Adrenal gland (tissue), 12 donors: ENCODE results near the gene GNG8. TPM values are rescaled to one million over a fixed set of nuclear protein-coding genes. Genes with fewer than 3 reads are reported as not detected.

ENCODE experiments used
- DNase-seq, 7 donors: peaks; one replicate each; pipeline ENCODE4 v3.0.0-alpha.2; 2019 to 2020
- H3K27ac ChIP-seq, 5 donors: fragments of 200-600 bp; sonication (generic) in 4 of 5; 1 replicate in 3 of 5; 2 replicates in 2 of 5; pipeline versions ENCODE4 v1.5.1 to v1.8.0; 2016 to 2020; ENCODE audit warnings: mild to moderate bottlenecking in 1 of 5
- H3K27me3 ChIP-seq: fragments of 200-600 bp; 2 replicates; pipeline ENCODE4 v1.8.0; 2021
- H3K36me3 ChIP-seq, 2 donors: fragments of 200-600 bp; replicated peaks in 1 of 2; 1 replicate in 1 of 2; 2 replicates in 1 of 2; pipeline versions ENCODE4 v1.5.1 to v1.8.0; 2018 to 2022
- H3K4me1 ChIP-seq, 2 donors: fragments of 200-600 bp; replicated peaks in 1 of 2; 1 replicate in 1 of 2; 2 replicates in 1 of 2; pipeline versions ENCODE4 v1.5.1 to v1.8.0; 2018 to 2021
- H3K4me3 ChIP-seq, 4 donors: fragments of 200-600 bp; sonication (generic) in 3 of 4; one replicate each; pipeline ENCODE4 v1.5.1; 2016 to 2018
- H3K9me3 ChIP-seq, 3 donors: fragments of 200-600 bp; sonication (generic) in 1 of 3; replicated peaks in 1 of 3; 1 replicate in 2 of 3; 2 replicates in 1 of 3; pipeline versions ENCODE4 v1.5.1 to v1.8.0; 2016 to 2021
- POLR2A ChIP-seq, 2 donors: fragments of 450-650 bp; IDR thresholded peaks; one replicate each; pipeline ENCODE4 v1.6.1; 2017; ENCODE audit warnings: antibody characterized with exemption in 2 of 2, mild to moderate bottlenecking in 2 of 2, moderate library complexity in 1 of 2
- WGBS, 4 donors: extraction: QIAGEN DNeasy Blood & Tissue Kit in 2 of 4; methylation state at CpG; one replicate each; pipeline versions ENCODE4 v1.1.5 to v1.1.7; 2013 to 2017; 5-methylcytosine and 5-hydroxymethylcytosine counted together
- intact Hi-C, 2 donors: fragments of 100-400 bp; cut with DNase I; formaldehyde crosslinking; loops; one replicate each; pipeline versions ENCODE4 v1.14.1 to v1.15.0; 2022 to 2023
- polyA plus RNA-seq, 3 donors: library from polyadenylated mRNA; stranded (reverse); fragments of 200-250 nt in 2 of 3; fragments of 350-450 nt in 1 of 3; fragmentation: Illumina TruSeq in 1 of 3; extraction: RNeasy Lipid Tissue Mini Kit (QIAGEN cat#74804) in 1 of 3; gene quantifications; one replicate each; pipeline ENCODE4 v1.2.3, GENCODE V29; 2013 to 2014
- total RNA-seq, 9 donors: library from RNA; depleted of rRNA in 4 of 9; stranded (reverse); fragments of >200 nt in 4 of 9; fragments of 120-200 nt in 1 of 9; fragmentation: NEBNext Ultra II Directional in 1 of 9; extraction: Animal tissue kit (Norgen Biotek cat#: 25700) in 1 of 9; gene quantifications; one replicate each; pipeline versions ENCODE4 v1.1.0 to v1.2.4, GENCODE V29; 2013 to 2023
- TF ChIP-seq, protein P1 (sequence below), 6 experiments: fragments of 450-650 bp in 4 of 6; fragments of 200-600 bp in 2 of 6; sonication (generic) in 1 of 6; IDR thresholded peaks; 1 replicate in 5 of 6; 2 replicates in 1 of 6; pipeline versions ENCODE4 v1.5.1 to v1.8.0; 2016 to 2021; ENCODE audit warnings: antibody characterized with exemption in 6 of 6, mild to moderate bottlenecking in 2 of 6, moderate library complexity in 1 of 6
- donor health status: healthy with polysubstance abuse.
- donor health status: Bipolar disorder and iron deficiency.
- donor health status: DM: yes; HTN: yes; CAD: no.
- donor health status: DM: no; HTN: no; CAD: no.
- donor health status: DM: no; HTN: no; CAD: no.
- donor health status: DM: yes; HTN: yes; CAD: no.

GNG8 gene
- total and polyA plus RNA-seq, 12 donors, result 3.9 TPM; not detected in 11

DNA sequence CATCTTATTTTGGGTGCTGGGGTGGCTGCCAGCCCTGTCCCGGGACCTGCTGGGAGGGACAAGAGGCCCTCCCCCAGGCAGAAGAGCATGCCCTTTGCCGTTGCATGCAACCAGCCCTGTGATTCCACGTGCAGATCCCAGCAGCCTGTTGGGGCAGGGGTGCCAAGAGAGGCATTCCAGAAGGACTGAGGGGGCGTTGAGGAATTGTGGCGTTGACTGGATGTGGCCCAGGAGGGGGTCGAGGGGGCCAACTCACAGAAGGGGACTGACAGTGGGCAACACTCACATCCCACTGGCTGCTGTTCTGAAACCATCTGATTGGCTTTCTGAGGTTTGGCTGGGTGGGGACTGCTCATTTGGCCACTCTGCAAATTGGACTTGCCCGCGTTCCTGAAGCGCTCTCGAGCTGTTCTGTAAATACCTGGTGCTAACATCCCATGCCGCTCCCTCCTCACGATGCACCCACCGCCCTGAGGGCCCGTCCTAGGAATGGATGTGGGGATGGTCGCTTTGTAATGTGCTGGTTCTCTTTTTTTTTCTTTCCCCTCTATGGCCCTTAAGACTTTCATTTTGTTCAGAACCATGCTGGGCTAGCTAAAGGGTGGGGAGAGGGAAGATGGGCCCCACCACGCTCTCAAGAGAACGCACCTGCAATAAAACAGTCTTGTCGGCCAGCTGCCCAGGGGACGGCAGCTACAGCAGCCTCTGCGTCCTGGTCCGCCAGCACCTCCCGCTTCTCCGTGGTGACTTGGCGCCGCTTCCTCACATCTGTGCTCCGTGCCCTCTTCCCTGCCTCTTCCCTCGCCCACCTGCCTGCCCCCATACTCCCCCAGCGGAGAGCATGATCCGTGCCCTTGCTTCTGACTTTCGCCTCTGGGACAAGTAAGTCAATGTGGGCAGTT, 26.2 kb downstream of the GNG8 start:
- Histone ChIP-seq H3K36me3 (peaks cover 0 to 48% of the 10 kb centered on the region in 2 donors), H3K4me3 (no peak overlapping the region), H3K4me1 (peaks cover 3 to 19% of the 10 kb centered on the region in 2 donors), H3K27ac (no peak overlapping the region), H3K27me3 (no peaks in the 10 kb centered on the region), H3K9me3 (no peaks in the 10 kb centered on the region)
- WGBS, 4 donors, result 74 to 87% (median 86%) methylated on average over 25 to 30 of the region's 30 CpGs
- no peak for TF ChIP-seq POLR2A (IDR thresholded peaks at IDR 0.05)
- TF ChIP-seq, protein P1, sequence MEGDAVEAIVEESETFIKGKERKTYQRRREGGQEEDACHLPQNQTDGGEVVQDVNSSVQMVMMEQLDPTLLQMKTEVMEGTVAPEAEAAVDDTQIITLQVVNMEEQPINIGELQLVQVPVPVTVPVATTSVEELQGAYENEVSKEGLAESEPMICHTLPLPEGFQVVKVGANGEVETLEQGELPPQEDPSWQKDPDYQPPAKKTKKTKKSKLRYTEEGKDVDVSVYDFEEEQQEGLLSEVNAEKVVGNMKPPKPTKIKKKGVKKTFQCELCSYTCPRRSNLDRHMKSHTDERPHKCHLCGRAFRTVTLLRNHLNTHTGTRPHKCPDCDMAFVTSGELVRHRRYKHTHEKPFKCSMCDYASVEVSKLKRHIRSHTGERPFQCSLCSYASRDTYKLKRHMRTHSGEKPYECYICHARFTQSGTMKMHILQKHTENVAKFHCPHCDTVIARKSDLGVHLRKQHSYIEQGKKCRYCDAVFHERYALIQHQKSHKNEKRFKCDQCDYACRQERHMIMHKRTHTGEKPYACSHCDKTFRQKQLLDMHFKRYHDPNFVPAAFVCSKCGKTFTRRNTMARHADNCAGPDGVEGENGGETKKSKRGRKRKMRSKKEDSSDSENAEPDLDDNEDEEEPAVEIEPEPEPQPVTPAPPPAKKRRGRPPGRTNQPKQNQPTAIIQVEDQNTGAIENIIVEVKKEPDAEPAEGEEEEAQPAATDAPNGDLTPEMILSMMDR (IDR thresholded peaks at IDR 0.05), result no peak
- intact Hi-C loops, result loop anchor here (5.0 kb wide), 1 partner anchor 53 kb away; the partner anchor contains the start of gene DACT3 (in 2 of the 2)
- DNase-seq, result peak in 4 of 7 donors; percentile 13 to 50 (median 20)

DNA sequence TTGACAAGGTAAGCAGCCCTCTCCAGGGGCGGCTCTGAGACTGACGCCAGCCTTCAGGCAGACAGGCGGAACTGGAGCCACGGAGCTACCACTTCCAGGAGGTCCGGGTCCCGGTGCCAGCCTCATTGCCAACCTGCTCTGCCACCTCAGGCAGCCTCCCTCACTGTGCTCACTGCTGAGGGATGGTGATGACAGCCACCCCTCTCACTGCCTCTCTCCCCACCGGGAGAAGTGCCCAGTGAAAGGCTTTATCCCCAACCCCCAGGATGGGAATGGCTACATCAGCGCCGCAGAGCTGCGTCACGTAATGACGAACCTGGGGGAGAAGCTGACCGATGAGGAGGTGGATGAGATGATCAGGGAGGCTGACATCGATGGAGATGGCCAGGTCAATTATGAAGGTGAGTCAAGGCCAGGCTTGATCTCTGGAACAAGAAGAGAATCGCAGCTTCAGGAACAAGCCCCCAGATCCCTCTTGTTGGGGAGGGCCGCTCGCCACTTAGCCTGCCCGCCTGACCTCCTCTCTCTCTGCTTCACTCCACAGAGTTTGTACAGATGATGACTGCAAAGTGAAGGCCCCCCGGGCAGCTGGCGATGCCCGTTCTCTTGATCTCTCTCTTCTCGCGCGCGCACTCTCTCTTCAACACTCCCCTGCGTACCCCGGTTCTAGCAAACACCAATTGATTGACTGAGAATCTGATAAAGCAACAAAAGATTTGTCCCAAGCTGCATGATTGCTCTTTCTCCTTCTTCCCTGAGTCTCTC, 27.2 kb downstream of the GNG8 start:
- no peak for TF ChIP-seq POLR2A (IDR thresholded peaks at IDR 0.05)
- TF ChIP-seq, protein P1 (IDR thresholded peaks at IDR 0.05), result no peak

DNA sequence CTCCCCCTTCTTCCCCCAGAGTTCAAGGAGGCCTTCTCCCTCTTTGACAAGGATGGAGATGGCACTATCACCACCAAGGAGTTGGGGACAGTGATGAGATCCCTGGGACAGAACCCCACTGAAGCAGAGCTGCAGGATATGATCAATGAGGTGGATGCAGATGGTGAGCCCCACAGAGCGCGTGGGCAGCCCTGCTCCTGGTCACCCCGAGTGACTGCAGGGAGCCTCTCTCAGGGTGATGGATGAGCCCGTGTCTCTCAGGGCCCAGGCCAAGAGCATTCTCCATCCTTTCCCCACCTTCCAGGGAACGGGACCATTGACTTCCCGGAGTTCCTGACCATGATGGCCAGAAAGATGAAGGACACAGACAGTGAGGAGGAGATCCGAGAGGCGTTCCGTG, 27.8 kb downstream of the GNG8 start:
- Histone ChIP-seq H3K9me3 (no peaks in the 10 kb centered on the region), H3K4me3 (no peak overlapping the region), H3K4me1 (peaks cover 16 to 35% of the 10 kb centered on the region in 2 donors), H3K27me3 (no peaks in the 10 kb centered on the region), H3K36me3 (peaks cover 0 to 48% of the 10 kb centered on the region in 2 donors), H3K27ac (no peak overlapping the region)
- DNase-seq, result peak in 3 of 7 donors; percentile 11 to 46 (median 16)
- TF ChIP-seq, protein P1 (IDR thresholded peaks at IDR 0.05), result no peak
- no peak for TF ChIP-seq POLR2A (IDR thresholded peaks at IDR 0.05)
- 79 to 92% (median 92%) methylated on average over 7 to 9 of the region's 9 CpGs for WGBS, 4 donors
- intact Hi-C loops, result no loop called here

More for the DNA sequence above, 27.2 kb downstream of the GNG8 start:
- Histone ChIP-seq H3K4me3 (no peak overlapping the region), H3K27ac (no peak overlapping the region), H3K27me3 (no peaks in the 10 kb centered on the region), H3K36me3 (peaks cover 0 to 48% of the 10 kb centered on the region in 2 donors), H3K4me1 (peaks cover 10 to 29% of the 10 kb centered on the region in 2 donors), H3K9me3 (no peaks in the 10 kb centered on the region)
- peak in 3 of 7 donors; percentile 15 to 51 (median 16) for DNase-seq
- WGBS, 4 donors, result 92 to 93% (median 92%) methylated on average over 26 to 27 of the region's 27 CpGs
- intact Hi-C loops, result no loop called here

DNA sequence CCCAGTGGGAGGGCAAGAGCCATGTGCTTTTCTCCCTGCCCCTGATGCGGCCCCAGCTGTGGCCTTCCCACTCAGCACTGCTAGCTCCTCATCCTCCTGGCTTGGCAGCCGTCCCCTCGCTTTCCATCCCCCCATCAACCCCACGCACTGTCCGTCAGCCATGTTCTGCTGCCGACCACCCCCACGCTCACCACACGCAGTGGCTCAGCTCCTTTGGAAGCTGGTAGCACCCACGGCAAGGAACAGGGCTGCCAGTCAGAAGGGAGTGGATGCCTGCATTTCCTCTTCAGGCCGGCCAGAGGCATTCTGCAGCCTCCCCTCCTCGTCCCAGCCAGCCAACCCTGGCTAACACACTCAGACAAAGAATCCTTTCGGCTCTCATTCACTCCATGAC, 28.6 kb downstream of the GNG8 start:
- intact Hi-C loops, result no loop called here
- DNase-seq, result no peak
- Histone ChIP-seq H3K9me3 (no peaks in the 10 kb centered on the region), H3K27ac (no peak overlapping the region), H3K27me3 (no peaks in the 10 kb centered on the region), H3K4me1 (peaks cover 23 to 43% of the 10 kb centered on the region in 2 donors), H3K36me3 (peaks cover 0 to 48% of the 10 kb centered on the region in 2 donors), H3K4me3 (no peak overlapping the region)
- TF ChIP-seq, protein P1 (IDR thresholded peaks at IDR 0.05), result no peak
- no peak for TF ChIP-seq POLR2A (IDR thresholded peaks at IDR 0.05)
- 87 to 94% (median 89%) methylated on average over 12 of the region's 12 CpGs for WGBS, 4 donors
